ENCODE data around the gene IL17F.
"Not testable (repeated sequence)": the region's sequence is repeated elsewhere in the genome, so short reads cannot be mapped to it uniquely, and the experiment has no call there.

IL17F gene

DNA sequence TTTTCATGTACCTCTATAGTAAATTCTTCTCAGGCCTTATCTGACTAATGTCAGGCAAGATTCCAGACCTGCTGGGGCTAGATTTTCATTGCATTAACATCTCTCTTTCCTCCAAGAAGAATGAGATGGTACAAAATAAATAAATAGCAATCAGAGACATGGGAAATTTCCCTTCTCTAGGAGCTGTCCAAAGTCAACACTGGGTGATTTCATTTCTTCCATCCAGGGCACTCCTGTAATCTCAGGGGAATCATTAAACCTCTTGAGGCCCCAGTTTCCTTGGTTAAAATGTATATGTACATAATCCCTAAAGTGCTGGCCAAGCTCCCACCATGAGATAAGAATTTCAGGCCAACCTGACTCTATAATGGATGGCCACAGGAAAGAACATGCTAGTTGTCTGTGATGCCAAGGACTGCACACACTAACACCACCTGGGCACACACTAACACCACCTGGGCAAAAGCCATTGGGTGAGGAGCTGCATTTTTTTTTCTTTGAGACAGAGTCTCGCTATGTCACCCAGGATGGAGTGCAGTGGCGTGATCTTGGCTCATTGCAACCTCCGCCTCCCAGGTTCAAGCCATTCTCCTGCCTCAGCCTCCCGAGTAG lies 912 bp downstream of the IL17F start:
- no peak for DNase-seq

DNA sequence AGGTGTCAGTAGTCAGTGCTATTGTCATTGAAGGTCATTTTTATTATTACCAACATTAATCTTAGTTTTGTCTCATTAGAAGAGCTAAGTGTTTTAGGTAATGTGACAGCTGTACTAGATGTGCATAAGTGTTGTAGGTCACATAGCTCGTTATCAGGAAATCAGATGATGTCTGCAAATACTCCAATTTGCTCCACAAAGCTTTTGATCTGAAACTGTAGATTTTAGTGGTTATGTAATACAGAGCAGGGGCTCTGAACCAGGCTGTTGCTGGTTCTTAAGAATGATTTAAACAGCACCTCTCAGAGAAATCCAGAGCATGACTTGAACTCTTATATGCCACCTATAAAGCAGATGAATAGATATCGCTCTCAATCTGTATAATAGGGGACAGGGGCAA lies 2.5 kb downstream of the IL17F start:
- DNase-seq: no peak

DNA sequence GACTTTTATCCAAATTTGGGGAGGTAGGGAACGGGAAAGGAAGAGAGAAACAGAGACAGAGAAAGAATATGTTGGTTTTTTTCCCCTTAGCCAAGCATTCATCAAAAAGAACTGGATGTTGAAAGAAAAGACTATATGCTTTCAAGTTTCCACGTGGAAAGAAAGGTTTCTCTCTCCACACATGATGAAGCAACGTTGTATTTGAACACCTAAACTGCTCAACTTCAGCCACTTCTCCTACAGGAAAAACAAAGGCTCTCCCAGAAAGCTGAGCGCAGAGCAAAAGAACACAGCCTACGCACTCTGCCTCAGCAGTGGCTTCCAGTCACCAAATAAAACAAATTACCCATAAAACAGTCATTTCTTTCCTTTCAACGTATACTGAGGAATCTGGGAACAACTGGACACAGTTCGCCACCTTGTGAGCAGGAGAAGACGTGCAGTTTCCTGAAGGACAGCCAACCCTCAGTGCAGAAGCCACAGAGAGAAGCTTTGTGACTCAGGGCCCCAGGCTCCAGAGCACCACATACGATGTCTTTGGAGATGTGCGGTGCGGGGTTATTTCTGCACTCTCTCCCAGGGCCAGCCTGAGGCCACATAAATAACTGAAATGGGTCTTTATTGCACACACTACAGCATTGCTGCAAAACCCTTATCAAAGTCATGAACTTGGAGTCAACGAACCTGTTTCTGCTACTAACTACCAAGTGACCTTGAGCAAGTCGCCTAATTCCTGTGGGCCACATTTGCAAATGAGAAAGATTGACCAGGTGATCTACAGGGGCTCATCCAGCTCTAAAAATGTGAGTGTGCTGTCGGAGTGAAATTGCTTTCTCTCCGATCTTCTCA lies 10.1 kb downstream of the IL17F start:
- DNase-seq: peak; percentile 66

DNA sequence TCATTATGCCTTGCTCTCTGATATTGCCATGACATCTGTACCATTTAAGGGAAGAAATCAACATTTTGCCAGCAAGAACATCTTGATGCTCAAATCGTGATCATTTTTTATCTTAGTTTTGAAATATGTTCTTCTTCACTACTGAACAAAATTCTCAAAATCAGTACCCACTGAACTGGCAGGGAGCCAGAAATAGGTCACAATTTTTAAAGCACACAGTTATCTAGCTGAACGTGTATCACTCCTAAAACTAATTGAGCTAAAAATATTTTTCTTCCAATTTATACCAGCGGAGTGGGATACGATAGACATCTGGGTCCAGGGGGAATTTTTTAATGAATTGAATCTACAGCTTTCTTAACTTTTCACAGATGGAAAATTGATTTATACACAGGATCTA lies 11.3 kb downstream of the IL17F start:
- DNase-seq: no peak

DNA sequence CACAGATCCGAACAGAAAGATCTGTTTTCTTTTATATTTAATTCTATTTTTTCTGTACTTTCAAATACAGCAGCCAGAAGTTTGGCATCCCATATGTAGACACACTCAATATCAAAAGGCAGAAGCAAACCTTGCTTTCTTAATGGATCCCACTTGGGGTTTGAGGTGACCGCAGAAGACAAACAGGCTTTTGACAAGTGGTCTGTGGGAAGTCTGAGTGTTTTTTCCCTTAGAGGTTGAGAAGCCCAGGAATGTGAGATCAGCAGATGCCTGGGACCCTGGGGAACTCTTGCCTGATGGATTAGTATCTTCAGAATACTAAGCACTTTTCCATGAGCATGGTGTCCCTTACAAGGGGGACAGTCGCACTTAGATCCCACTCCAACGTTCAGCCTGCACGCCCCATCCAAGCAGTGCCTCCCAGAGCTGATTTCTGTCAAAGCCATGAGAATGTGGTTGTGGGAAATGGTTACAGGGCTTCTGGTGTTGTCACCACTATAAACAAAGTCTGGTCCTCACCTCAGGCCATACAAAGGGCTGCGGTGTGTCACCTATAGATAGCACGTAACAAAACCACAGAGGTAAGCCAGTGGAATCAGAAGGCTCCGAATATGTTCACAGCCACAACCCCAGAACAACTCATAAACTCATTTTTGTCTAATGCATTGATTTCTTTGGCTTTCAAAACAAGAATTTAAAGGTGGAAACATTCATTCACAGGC lies 12.7 kb downstream of the IL17F start:
- peak; percentile 60 for DNase-seq

DNA sequence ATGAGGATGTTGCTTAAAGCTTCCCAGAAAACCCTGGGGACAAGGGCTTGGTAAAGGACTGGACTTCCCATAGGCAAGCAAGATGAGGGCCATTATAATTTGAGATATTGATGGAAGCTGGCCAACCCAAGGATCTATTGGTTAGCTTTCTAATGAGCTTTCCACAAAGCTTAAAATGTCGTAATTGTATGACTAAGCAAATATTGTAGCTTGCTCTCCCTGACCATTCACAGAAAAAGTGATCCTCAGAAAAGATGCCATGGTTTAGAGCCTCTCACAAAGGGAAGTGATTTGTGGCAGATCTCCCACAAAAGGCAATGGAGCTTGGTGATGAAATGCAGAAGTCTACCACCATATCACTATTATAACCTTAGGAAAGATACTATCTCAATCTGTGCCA lies 13.6 kb downstream of the IL17F start:
- no peak for DNase-seq

DNA sequence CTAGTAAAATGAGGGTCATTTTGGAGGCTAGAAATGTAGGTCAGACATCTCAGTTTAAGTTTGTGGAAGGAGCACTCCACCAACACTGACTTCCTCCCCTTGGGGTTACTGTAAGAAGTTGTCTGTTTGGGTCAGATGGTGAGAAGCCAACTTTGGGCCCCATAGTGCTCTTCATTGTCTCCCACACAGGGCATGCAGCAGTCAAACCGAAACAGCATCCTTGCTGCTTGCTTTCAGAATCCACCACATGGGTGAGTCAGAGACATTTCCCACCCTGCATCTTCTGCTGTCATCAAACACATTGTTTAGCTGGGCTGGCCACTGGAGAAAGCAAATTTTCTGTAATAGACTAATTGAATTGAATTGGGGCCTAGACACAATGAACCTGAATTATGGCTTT lies 16.8 kb downstream of the IL17F start:
- peak; percentile 87 for DNase-seq

DNA sequence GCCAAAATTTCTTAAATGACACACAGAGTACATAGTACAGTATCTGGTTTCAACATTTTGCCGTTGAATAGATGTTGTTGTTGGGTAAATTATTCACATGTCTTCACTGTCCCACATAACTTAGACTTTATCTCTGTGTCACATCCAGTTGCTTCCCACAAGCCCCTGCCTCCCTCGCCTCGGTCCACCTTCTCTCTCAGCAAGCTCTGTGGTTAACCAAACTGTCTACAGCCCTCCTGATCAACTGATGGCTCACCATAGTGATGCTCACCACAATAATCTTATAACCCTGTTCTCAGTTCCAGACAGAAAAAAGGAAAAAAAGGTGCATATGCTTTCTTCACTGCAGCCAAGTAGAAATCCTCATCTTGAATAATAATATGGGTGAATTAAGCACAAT lies 23.0 kb downstream of the IL17F start:
- DNase-seq: peak; percentile 71

DNA sequence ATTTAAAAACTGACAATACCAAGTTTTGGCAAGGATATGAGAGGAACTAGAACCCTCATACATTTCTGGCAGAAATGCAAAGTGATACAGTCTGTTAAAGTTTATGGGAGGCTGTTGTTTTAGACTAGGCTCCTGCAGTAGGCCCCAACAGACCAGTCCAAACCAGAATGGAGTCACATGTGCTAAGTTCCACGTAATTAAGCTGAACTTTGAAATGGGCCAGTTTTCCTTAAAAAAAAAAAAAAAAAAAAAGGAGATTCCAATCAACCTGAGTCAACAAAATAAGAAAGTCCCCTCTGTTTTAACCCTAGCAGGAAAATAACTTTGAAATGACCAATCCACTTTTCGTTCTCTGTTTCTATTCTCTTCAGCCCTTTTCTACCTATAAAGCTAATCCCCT lies 26.5 kb downstream of the IL17F start:
- DNase-seq: no peak

DNA sequence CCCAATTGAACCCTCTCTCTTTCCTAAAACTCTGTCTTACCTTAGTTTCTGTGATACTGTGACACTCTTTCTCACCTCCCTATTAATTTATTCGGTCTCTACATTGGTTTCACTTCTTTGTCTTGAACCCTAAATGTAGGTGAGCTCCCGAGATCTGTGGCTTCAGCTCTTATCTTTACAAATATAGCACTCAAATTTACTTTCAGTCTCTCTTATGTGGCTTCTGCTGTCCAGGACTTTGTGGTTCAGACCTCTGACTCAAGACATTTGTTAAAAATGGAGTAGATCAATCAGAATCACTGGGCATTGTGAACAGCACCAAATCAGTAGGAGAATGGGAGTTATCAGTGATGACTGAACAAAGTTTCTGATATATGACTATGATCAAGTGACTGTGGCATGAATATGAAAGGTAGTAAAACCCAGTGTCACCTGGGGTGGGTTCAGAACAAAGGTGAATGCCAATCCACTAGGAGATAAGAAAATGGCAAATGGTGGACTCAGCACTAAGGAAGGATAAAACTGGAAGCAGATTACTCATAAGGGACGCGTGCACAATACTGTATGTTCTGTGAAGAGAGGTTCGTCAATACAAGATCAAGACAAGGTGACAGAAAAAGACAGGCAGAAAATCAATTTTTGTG lies 27.2 kb downstream of the IL17F start:
- DNase-seq: no peak

DNA sequence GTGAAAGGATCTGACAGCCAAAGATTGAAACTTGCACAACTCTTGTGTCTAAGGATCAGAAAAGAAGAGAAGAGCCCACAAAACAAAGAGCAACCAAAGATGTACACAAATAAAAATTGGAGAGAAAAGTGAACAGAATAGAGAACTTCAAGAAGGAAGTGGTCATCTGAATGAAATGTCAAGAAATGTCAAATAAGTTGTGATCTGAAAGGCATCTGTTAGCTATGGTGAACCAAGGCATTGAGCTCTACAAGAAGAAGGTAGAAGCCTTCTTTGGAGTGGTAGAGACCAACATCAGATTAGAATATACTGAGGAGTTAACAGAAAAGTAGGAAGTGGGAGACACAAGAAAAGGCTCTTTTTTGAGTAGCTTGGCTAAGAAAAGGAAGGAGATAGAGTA lies 28.5 kb downstream of the IL17F start:
- DNase-seq: no peak

DNA sequence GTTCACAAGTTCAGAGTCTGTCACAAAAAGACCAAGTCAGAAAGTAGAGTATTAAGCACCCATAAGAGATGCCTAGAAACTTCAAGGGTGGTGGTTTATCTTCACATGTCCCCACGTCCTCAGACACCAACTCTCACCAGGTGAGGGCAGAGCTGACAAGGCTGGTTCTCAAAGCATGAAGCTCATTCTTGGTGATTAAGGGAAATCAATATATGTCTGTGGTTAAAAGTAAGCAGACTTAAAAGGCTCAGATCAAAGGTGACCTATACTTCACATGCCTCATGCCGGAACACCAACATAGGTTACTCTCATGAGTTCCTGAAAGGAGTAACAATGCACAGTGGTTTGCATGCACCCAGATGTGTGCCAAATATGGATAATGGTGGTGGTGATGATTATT lies 31.2 kb downstream of the IL17F start:
- DNase-seq: peak; percentile 55

DNA sequence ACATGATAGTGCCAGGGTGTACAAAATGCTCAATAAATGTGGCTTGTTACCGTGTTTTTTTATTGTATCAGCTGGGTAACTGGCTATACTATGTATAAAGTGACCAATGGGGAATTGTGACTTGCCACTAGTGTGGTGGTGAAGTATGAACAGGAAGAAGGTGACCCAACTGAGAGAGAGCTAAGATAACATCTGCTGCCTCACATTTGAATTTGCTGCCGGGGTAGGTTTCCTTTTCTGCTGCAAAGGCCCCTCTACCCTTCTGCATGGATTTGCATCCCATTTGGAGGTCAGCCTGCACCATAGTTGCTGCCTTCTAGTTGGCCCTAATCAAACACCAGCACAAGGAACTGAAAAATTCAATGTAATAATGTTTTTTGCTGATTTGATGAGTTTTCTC lies 34.1 kb downstream of the IL17F start:
- no peak for DNase-seq

DNA sequence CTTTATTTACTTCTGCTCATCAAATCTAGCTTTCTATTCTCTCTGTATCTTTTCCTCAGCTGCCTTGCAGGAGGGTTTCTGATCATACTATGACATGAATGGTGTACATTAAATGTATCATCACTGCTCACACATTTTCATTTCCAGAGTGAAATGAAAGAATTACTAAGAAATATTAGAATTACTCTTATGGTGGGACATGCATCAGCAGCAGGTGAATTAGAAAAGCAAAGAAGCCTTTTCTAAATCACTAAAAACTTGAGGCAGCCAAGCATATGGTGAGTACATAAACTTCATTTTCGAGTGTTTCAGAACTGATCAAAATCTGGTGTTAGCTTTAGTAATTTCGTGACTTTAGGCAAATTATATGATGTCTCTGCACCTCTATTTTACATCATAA lies 34.5 kb downstream of the IL17F start:
- no peak for DNase-seq

DNA sequence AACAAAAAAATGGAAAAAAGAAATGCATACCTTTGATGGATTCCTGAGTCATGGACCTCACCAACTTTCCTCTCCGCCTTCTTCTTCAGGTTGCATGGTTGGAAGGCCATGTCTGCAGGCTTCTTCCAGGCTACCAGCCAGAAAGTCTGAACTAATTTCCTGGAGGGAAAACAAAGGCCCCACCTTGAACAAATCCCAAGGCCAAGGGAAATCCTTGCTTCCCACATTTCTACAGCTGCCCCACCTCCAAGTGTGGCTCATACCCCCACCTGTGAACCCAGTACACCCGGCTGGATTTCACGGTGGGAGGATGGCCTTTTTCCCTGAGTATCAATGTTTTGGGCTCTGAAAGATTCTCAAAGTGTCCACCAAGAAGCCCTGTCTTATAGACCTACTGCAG lies 35.7 kb downstream of the IL17F start:
- DNase-seq: no peak

DNA sequence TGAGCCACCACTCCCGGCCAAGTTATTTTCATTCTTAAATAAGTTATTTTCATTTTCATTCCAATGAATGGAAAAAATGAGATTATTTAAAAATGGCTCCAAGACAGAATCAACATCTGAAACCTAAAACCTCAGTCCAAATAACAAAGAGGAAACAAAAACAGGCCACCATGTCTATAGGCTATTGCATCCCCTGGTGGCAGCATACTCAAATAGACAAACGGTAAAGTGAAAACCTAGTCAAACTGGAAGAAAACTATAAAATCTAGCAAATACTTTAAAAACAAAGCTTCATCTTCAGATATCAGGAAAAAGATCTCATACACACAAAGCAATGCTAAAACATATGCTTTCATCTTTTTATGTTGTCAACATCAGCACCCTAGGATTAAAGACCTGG lies 37.2 kb downstream of the IL17F start:
- no peak for DNase-seq

DNA sequence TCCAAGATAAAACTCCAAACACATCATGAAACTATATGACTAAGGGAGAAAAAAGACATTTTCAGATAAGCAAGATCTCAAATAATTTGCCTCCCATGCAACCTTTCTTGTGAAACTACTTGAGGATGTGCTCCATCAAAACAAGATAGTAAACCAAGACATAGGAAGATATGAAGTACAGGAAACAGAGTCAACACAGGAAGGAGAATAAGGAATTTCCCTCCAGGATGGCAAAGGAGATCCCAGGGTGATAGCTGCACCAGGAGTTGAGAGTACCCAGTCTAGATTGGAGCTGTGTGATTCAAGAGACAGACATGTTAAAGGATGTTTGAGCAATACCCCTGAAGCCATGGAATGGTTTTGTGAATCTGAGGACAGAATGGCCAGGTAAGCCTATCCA lies 42.8 kb downstream of the IL17F start:
- no peak for DNase-seq

DNA sequence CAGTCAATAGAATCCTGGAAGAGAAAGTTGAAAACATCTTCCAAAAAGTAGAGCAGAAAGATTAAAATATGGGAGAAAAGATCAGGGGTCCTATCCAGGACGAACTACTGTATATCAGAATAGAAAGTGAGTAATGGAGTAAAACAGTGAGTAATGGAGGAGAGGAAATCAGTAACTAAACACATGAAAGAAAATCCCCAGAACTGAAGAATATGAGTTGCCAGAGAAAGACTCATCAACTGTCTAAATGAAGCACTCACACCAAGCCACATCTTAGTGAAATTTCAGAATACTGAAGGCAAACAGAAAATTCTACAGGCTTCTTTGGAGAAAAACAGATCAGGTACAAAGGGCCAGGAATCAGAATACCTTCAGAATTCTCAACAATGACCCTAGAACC lies 43.3 kb downstream of the IL17F start:
- no peak for DNase-seq

DNA sequence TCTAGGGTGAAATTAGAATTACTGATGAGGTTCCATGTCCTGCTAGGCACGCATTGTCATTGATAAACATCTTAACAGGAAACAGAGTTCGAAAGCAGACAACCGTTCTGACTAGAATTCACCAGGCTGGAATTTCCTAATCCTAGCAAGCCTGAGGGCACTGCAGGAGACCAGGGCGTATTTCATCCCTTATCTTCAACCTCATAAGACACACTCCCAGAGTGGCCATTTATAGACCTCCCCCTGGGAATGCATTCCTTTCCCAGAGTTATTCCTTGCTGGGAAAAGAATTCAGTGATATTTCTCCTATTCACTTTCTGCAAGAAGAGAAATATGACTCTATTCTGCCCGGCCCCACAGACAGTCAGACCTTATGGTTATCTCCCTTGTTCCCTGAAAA lies 44.2 kb downstream of the IL17F start:
- DNase-seq: not testable (repeated sequence)

DNA sequence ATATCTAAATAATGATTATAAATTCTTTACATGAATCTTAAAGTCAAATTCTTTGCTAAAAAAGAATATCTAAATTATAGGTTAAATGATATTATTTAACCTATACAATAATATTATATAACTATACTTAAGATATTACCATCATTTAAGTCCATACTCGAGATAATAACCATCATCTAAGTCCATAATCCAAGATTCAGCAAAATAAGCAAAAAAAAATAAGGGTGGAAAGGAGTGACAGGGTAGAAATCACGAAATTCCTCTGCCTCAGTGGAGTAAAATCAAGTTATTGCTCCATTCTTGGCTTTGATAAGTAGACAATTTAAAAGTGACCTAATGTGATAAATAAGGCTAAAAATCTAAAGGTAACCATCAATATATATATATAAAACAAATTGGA lies 48.4 kb downstream of the IL17F start:
- DNase-seq: no peak

DNA sequence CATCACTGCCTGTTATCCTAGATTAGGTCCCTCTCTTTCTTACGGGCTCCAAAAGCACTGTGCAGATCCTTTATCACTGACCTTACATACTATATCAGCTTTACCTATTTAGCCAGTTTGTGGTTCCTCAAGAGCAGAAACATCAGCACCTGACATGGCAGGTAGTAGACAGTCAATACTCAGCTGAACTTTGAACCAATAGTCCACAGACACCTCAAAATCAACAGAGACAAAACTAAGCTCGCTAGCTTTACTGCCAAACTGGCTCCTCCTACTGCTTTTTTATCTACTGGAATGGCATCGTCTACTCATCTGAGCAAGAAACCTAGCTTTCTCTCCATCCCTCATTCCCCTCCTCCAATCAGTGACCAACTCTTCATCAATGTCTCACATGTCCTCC lies 52.5 kb downstream of the IL17F start:
- DNase-seq: no peak

DNA sequence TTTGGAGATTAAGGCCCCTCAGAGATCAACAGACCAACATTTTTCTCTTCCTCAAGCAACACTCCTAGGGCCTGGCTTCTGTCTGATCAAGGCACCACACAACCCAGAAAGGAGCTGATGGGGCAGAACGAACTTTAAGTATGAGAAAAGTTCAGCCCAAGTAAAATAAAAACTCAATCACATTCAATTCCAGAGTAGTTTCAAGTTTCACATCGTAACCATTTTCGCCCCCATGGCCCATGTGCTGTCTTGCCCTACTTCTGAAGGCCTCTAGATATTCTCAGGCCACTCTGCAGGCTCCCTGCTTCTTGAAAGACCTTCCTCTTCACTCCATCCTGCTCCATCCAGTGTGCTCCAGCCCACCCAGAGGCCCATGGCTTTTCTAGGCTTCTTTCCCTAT lies 53.9 kb downstream of the IL17F start:
- DNase-seq: no peak

DNA sequence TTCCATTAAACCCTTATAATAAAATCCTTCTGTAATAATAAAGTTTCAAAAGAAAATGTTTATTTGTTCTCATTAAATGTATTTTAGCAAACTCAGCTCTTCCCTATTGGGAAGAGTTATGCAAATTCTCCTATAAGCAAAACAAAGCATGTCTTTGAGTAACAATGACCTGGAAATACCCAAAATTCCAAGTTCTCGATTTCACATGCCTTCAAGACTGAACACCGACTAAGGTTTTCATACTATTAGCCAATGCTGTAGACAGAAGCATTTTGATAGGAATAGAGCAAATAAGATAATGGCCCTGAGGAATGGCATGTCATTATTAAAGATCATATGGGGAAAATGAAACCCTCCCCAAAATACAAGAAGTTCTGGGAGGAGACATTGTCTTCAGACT lies 54.3 kb downstream of the IL17F start:
- DNase-seq: no peak

DNA sequence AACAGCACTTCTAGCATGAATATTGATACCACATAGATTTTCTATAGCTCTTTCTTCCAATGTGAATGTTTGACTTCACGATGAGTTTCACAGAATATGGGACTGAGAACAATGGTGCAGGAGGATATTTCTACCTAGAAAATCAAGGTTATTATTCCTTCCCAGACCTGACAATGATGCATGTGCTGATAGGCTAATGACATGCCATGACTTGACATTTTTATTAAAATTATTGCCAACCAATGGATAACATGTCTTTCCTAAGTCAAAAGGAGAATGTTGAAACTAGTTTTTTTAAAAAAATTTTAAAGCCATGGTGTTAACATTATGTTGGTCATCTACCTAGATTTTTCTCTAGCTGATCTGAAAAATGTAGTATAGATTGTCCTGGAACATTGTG lies 57.2 kb downstream of the IL17F start:
- no peak for DNase-seq
